ENCODE measurements around the gene PRND.
"Not testable (repeated sequence)": the region's sequence is repeated elsewhere in the genome, so short reads cannot be mapped to it uniquely, and the experiment has no call there.

PRND gene

GRCh38 chr20:4721719-4722118 is at the start of gene PRND:
PRND (plus strand) TSS chr20:4721909; CDS start chr20:4724552, 2,643 bp downstream.
- no peak within 1 kb of the TSS for H3K4me3 ChIP-seq (ENCODE audit: low read depth, low read length)

GRCh38 chr20:4672948-4673347 is 48.8 kb upstream of the PRND start:
- no peak overlapping the region for H3K4me3 ChIP-seq (ENCODE audit: low read depth, low read length)

DNA sequence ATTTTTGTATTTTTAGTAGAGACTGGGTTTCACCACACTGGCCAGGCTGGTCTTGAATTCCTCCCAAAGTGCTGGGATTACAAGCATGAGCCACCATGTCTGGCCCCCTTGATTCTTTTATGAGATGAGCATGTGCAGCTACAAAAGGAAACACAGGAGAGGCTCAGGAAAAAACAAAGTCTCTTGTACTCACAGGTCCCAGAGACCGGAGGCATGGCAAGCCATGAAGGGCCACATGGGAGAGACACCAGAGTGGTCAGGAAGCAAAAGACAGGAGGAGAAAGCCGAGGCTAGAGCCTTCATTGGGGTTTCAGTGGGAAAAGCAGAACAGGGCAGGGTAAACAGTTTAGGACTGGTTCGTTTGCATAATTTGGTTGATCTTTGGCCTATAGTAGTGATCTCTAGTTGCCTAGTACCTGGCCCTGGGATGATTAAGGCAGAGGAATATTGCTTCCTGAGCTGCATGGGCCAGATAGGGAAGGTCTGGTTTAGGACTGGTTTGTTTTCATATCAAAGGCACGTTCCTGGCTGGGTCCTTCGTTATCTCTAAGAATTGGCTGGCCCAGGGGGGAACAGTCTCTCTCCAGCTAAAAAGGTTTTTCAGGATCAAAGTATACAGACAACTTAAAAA is 48.2 kb upstream of the PRND start:
- no peak overlapping the region for H3K4me3 ChIP-seq (ENCODE audit: low read depth, low read length)

- H3K4me3 ChIP-seq (ENCODE audit: low read depth, low read length): no peak overlapping the region
Observed at GRCh38 chr20:4674672-4675071, 47.0 kb upstream of the PRND start.

DNA sequence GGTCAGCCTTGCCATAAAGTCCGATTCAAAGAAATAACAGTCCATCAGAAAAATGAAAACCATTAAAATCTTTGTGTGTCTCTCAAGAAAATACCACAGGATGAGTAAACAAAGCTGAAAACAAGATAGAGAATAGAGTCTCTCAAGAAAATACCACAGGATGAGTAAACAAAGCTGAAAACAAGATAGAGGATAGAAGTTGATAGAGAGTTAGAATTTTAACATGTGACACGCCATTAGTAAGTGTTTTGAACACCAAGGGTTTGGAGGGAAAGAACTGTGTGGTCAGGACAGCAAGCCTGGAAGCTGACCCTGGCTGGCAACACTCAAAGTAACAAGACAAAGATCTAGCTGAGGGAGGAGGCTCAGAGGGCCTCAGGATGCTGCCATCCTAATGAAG is 43.9 kb upstream of the PRND start:
- H3K4me3 ChIP-seq (ENCODE audit: low read depth, low read length): no peak overlapping the region

DNA sequence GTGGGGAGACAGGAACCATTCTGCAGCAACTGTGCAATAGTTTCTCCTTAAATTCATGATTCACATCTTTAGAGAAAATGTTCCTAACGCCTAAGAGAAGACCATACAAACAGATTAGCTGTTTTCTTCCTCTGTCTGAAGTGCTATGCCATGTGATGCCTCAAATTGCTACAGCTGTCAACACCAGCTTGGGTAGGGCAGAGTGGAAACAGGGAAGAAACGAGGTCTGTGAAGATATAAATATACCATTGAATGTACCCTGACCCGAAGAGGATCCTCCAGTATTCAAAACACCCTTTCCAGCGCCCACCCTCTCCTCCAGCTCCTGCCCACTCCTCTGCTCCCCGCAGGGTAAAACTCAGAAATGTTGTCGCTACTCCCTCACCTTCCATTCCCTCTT is 40.3 kb upstream of the PRND start:
- no peak overlapping the region for H3K4me3 ChIP-seq (ENCODE audit: low read depth, low read length)

DNA sequence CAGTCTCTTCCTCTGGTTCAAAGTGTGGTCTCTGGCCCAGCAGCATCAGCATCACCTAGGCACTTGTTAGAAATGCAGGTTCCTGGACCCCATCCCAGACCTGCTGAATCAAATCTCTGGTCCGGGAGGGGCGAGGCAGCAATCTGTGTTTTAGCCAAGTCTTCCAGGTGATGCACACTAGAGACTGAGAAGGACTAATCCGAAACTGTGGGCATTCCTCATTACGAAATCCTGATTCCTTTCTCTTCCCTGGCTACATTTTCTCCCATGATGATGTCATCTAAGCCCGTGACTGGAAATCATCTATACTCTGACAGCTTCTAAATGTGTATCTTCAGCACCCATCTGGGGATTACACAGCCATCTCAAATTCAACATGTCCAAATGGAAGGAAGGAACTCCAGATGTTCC is 39.7 kb upstream of the PRND start:
- no peak overlapping the region for H3K4me3 ChIP-seq (ENCODE audit: low read depth, low read length)

DNA sequence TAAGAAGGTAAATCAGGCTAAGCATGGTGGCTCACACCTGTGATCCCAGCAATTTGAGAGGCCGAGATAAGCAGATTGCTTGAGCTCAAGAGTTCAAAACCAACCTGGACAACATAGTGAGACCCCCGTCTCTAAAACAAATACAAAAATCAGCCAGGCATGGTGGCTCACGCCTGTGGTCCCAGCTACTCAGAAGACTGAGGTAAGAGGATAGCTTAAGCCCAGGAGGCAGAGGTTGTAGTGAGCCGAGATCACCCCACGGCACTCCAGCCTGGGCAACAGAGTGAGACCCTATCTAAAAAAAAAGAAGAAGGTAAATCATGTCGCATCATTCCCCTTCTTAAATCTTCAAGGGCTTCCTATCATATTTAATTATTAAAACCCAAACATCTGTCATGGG is 39.0 kb upstream of the PRND start:
- H3K4me3 ChIP-seq (ENCODE audit: low read depth, low read length): no peak overlapping the region

GRCh38 chr20:4683261-4683660 is 38.4 kb upstream of the PRND start:
- H3K4me3 ChIP-seq (ENCODE audit: low read depth, low read length): no peak overlapping the region

DNA sequence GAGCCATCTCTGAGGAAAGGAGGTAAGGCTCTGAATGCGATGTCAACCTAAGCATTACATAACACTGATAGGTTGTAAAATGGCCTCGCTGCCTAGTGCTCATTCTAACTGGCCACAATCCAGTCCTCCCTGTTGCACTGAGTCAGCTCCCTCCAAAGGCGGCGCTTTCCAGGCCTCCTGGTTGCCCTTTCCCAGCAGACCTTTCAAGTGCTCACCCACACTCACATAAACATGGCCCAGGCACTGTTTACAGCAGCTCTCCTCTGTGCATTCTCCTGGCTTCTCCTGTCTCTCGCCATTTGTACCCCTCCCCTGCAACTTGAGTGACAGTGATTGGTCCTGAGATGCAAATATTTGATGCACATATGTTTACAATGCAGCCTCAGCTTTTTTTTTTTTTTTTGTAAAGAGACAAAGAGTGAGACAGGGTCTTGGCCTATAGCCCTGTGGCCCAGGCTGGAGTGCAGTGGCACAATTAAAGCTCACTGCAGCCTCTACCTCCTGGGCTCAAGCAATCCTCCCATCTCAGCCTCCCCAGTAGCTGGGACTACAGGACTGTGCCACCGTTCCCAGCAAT is 36.8 kb upstream of the PRND start:
- no peak overlapping the region for H3K4me3 ChIP-seq (ENCODE audit: low read depth, low read length)

DNA sequence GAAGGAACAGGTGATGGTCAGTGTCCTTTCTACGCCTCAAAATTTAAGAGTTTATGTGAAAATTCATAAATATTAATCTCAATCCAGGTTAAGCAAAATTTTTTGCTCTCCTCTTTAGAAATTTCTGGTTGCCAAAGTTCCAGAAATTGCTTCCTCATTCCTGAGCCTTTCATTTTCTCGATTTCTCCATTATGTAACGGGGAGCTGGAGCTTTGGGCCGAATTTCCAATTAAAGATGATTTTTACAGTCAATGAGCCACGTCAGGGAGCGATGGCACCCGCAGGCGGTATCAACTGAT is 35.8 kb upstream of the PRND start:
- peak overlapping the region; percentile 53 for H3K4me3 ChIP-seq (ENCODE audit: low read depth, low read length)

DNA sequence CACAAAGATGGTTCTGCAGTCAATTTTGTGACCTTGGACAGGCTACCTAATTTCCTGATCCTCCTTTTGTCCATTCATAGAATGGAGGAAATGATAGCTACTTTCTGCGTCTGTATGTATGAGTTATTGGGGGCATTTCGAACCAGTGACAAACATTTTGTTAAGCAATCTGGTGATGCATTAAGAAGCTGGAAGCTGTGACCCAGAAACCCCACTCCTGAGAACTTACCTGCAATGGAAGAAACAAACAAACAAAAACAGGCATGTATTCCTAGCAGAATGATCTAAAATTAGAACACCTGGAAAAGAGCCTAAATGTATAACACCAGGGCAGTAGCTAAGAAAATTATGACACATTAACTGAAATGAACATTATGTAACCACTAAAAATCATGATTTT is 33.4 kb upstream of the PRND start:
- no peak overlapping the region for H3K4me3 ChIP-seq (ENCODE audit: low read depth, low read length)

- H3K4me3 ChIP-seq (ENCODE audit: low read depth, low read length): no peak overlapping the region
Observed at GRCh38 chr20:4689220-4689619, 32.5 kb upstream of the PRND start.

DNA sequence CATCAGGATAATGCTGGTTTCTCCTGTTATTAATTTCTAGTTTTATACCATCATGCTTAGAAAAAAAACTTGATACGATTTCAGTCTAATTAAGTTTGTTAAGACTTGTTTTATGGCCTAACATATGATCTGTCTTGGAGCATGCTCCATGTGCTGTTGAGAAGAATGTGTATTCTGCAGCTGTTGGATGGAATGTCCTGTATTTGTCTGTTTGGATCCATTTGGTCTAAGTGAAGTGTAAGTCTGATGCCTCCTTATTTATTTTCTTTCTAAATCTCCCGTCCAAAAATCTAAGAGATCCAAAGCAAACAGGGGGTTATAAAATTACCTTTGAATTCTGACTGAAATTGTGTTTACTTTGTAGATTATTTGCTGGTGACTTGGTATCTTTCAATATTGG is 30.0 kb upstream of the PRND start:
- no peak overlapping the region for H3K4me3 ChIP-seq (ENCODE audit: low read depth, low read length)

DNA sequence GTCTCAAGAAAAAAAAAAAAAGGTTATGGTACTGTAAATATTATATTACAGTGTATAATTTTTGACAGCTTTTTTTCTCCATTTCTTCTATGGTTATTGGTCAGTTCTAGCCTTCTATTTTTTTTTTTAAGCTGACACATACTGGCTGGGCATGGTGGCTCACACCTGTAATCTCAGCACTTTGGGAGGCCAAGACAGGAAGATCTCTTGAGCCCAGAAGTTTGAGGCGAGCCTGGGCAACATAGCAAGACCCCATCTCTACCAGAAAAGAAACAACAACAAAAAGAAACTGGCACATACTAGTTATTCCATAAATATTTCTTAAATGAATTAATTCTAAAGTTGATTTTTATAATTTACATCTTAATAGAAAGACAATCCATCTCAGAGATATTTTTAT is 27.6 kb upstream of the PRND start:
- no peak overlapping the region for H3K4me3 ChIP-seq (ENCODE audit: low read depth, low read length)

DNA sequence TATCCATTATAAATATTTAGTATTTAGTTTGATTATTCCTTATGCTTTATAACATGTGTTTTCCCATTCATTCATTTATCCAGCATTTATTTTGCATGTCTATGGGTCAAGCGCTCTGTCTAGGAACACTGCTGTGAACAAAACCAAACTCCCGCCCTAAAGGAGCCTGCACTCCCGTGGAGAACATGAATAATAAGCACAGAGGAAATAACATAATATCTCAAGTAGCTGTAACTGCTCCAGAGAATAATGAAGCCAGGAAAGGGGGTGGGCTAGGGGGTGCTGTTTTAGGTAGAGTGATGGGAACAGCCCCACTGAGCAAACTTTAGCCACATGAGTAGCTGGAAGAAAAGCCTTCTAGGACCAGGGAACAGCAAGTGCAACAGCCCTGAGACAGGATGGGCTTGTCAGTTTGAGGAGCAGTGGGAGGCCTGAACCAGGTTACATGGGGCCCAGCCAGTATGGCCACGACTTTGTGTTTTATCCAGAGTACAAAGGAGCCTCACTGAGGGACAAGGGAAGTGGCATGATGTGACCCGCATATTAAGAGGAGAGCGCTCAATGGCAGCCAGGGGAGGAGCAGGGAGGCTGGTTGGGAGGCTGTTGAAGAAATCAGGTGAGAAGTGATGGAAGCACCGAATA is 24.4 kb upstream of the PRND start:
- no peak overlapping the region for H3K4me3 ChIP-seq (ENCODE audit: low read depth, low read length)

DNA sequence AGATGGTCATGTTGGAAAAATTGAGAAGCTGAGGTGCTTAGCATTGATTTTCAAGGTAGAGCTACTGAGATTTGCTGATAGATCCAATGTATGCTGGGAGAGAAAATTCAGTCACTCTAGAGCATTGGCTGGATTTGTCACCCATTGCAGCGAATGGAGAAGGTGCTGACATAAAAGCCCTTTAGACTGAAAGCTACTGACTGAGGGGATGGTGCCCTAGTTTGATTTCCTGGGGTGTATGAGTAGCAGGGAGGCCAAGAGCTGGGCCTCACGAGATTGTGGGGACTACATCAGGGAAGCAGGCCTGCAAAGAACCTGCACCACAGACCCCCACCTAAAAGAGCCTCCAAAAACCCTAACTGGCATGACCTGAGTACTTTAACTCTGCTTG is 23.9 kb upstream of the PRND start:
- no peak overlapping the region for H3K4me3 ChIP-seq (ENCODE audit: low read depth, low read length)

DNA sequence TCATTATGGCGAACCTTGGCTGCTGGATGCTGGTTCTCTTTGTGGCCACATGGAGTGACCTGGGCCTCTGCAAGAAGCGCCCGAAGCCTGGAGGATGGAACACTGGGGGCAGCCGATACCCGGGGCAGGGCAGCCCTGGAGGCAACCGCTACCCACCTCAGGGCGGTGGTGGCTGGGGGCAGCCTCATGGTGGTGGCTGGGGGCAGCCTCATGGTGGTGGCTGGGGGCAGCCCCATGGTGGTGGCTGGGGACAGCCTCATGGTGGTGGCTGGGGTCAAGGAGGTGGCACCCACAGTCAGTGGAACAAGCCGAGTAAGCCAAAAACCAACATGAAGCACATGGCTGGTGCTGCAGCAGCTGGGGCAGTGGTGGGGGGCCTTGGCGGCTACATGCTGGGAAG is 22.5 kb upstream of the PRND start:
- no peak overlapping the region for H3K4me3 ChIP-seq (ENCODE audit: low read depth, low read length)

DNA sequence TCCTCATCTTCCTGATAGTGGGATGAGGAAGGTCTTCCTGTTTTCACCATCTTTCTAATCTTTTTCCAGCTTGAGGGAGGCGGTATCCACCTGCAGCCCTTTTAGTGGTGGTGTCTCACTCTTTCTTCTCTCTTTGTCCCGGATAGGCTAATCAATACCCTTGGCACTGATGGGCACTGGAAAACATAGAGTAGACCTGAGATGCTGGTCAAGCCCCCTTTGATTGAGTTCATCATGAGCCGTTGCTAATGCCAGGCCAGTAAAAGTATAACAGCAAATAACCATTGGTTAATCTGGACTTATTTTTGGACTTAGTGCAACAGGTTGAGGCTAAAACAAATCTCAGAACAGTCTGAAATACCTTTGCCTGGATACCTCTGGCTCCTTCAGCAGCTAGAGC is 21.8 kb upstream of the PRND start:
- no peak overlapping the region for H3K4me3 ChIP-seq (ENCODE audit: low read depth, low read length)

DNA sequence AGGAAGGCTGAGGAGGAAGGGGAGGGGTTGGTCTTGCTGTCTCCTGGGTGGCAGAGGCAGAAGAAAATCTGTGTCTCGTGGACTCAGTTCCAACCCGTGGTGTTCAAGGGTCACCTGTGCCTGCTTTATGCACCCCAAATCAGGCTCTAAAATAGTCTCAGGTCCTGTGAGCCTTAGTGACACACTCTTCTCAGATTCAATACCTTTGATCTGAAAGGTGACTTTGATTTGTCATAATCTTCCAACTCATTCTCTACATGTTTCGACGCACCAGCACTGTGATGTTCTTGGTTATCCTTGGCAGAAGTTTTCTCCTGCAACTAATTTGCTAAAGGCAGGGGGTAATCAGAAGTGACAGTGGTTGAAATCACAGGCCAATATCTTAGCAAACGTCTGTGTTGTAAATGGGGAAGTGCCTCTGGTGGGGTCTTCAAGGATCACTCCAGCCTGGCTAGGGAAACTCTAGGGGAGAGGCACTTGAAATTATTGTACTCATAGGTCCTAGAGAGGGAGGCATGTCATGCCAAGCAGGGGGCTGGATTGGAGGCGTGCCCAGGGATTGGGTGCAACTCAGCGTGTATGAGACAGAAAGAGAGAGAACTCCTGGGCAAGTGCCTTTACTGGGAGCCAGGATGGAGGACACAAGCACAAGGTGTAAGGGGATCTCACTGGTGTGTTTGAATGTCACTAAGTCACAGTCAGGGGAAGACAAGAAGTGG is 19.0 kb upstream of the PRND start:
- H3K4me3 ChIP-seq (ENCODE audit: low read depth, low read length): no peak overlapping the region

- H3K4me3 ChIP-seq (ENCODE audit: low read depth, low read length): no peak overlapping the region
Observed at GRCh38 chr20:4703281-4703676, 18.4 kb upstream of the PRND start.

GRCh38 chr20:4706941-4707340 is 14.8 kb upstream of the PRND start:
- not testable (repeated sequence) for H3K4me3 ChIP-seq (ENCODE audit: low read depth, low read length)
